Nephron (organoid): ENCODE data around the gene NFKBIE.

Source experiments
- H3K27ac Mint-ChIP-seq, 3 experiments: 2 replicates each; pipeline ENCODE4 v1.8.0; 2020; ENCODE audit warnings: mixed read lengths in 3 of 3, mild to moderate bottlenecking in 2 of 3, moderate library complexity in 1 of 3
- H3K27me3 Mint-ChIP-seq: 2 replicates; pipeline ENCODE4 v1.8.0; 2021; ENCODE audit warnings: low read depth, mild to moderate bottlenecking, moderate library complexity, mixed read lengths
- H3K36me3 Mint-ChIP-seq: 2 replicates; pipeline ENCODE4 v1.8.0; 2020; ENCODE audit warnings: low read depth, mixed read lengths
- H3K4me1 Mint-ChIP-seq: 2 replicates; pipeline ENCODE4 v1.8.0; 2020; ENCODE audit warnings: mixed read lengths
- H3K4me3 Mint-ChIP-seq, 3 experiments: 2 replicates each; pipeline ENCODE4 v1.8.0; 2020; ENCODE audit warnings: mild to moderate bottlenecking in 3 of 3, mixed read lengths in 3 of 3, moderate library complexity in 2 of 3
- H3K9me3 Mint-ChIP-seq: 2 replicates; pipeline ENCODE4 v1.8.0; 2020; ENCODE audit warnings: mixed read lengths
- CTCF ChIP-seq, 3 experiments: fragments of 200-600 bp; sonication (generic); IDR thresholded peaks; one replicate each; pipeline ENCODE4 v1.5.0; 2021; ENCODE audit warnings: antibody characterized with exemption in 3 of 3; ENCODE audit not compliant: unreplicated experiment in 3 of 3

The NFKBIE gene

DNA sequence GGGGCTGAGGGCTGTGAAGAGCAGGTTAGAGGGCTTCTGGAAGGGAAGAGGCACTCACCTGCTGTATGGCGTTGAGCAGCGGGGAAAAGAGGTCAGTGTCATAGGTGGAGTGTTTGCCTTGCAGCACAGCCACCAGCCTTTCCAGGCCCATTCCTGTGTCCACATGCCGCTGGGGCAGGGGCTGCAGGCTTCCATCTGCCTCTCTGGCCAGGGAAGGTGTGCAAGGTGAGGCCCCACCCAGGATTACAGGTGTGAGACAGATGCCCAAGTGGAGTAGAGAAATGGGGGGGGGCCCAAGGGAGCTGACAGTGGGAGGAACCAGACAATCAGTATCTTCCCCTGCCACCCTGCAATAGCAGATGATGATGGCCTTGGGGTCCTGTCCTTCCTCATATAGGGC lies 44.9 kb upstream of the NFKBIE start:
- H3K4me1 Mint-ChIP-seq, result peaks cover 8% of the 10 kb centered on the region
- TF ChIP-seq CTCF (IDR thresholded peaks at IDR 0.05; ENCODE audit: unreplicated experiment in 3 of 3), result no peak
- no peaks in the 10 kb centered on the region for H3K9me3 Mint-ChIP-seq
- H3K27ac Mint-ChIP-seq, result no peak overlapping the region
- H3K27me3 Mint-ChIP-seq, result no peaks in the 10 kb centered on the region
- peaks cover 45% of the 10 kb centered on the region for H3K36me3 Mint-ChIP-seq
- peak overlapping the region; percentile 63 to 98 (median 97) for H3K4me3 Mint-ChIP-seq

DNA sequence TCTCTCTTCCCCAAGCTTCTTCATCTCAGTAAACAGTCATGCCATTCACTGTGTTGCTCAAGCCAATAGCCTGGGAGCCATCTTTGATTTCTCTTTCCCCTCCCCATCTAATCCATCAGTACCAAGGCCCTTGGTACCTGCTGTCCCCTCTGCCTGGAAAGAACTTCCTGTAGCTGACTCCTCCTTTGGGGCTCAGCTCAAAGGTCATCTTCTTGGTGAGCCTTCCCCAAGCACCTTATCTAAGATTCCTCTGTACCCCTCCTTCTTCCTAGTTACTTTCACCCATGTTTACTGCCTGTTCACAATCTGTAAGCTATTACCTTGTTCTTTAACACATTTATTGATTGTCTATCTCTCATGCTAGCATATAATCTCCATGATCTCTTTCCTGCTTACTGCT lies 44.3 kb upstream of the NFKBIE start:
- no peak overlapping the region for H3K27ac Mint-ChIP-seq
- H3K36me3 Mint-ChIP-seq, result peaks cover 46% of the 10 kb centered on the region
- no peaks in the 10 kb centered on the region for H3K27me3 Mint-ChIP-seq
- no peak for TF ChIP-seq CTCF (IDR thresholded peaks at IDR 0.05; ENCODE audit: unreplicated experiment in 3 of 3)
- peaks cover 8% of the 10 kb centered on the region for H3K4me1 Mint-ChIP-seq
- no peaks in the 10 kb centered on the region for H3K9me3 Mint-ChIP-seq
- no peak overlapping the region for H3K4me3 Mint-ChIP-seq

DNA sequence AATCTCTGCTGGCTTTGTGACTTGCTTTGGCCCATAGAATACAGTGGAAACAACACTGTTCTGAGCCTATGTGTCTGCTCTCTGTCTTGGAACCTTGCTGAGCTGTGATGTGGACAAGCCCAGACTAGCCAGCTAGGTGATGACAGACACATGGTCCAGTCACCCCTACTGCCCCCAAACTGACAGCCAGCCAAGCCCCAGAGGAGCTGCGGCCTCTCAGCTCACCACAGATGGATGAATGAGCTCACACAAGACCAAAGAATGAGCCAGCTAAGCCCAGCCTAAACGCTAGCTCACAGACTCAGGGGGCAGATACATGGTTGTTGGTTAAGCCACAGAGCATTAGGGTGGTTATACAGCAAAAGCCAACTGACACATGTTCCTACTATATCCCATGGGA lies 43.7 kb upstream of the NFKBIE start:
- Mint-ChIP-seq H3K4me1 (peaks cover 8% of the 10 kb centered on the region), H3K27me3 (no peaks in the 10 kb centered on the region), H3K36me3 (peaks cover 46% of the 10 kb centered on the region), H3K9me3 (no peaks in the 10 kb centered on the region), H3K27ac (no peak overlapping the region), H3K4me3 (peak overlapping the region in 2 of 3 experiments; percentile 52 to 53)
- TF ChIP-seq CTCF (IDR thresholded peaks at IDR 0.05; ENCODE audit: unreplicated experiment in 3 of 3), result no peak

DNA sequence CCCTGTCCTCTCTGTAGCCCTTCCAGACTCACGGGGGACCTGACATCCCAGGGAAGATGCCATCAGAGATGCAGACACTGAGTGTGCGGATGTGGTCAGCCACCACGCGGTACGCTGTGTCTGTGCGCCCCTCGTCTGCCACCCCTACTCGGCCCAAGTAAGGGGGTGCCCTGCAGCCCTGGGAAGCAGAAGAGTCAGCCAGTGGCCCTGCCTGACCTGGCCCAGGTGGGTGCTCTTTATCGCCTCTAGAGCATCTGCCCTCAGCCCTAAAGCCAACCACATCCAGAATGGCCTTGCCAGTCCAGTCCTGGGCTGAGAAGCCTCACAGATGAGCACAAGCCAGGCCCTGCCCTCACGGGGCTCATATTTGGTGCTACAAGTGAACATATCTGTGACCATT lies 41.9 kb upstream of the NFKBIE start:
- Mint-ChIP-seq H3K27ac (no peak overlapping the region), H3K4me3 (no peak overlapping the region), H3K9me3 (no peaks in the 10 kb centered on the region), H3K36me3 (peaks cover 52% of the 10 kb centered on the region), H3K27me3 (no peaks in the 10 kb centered on the region), H3K4me1 (peaks cover 7% of the 10 kb centered on the region)
- TF ChIP-seq CTCF (IDR thresholded peaks at IDR 0.05; ENCODE audit: unreplicated experiment in 3 of 3), result no peak

DNA sequence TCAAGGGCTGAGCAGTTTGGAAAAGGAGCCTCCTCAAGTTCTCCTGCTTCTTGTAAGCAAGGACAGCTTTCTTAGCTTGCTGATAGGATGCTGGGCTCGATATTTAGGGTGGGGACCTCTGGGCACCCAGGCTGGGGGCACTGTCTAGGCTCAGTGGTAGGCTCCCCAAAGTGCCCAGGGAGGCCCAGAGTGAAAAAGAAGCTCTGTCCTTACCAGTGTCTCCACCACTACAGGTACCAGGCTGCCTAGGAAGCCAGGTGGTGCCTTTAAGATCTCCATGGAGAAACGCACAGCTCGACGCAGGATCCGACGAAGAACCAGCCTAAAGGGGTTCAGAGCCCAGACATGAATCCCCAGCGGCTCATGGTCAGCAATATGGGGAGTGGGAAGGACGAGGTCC lies 41.4 kb upstream of the NFKBIE start:
- Mint-ChIP-seq H3K4me1 (peaks cover 2% of the 10 kb centered on the region), H3K4me3 (no peak overlapping the region), H3K36me3 (peaks cover 56% of the 10 kb centered on the region), H3K9me3 (no peaks in the 10 kb centered on the region), H3K27me3 (no peaks in the 10 kb centered on the region), H3K27ac (no peak overlapping the region)
- no peak for TF ChIP-seq CTCF (IDR thresholded peaks at IDR 0.05; ENCODE audit: unreplicated experiment in 3 of 3)

GRCh38 chr6:44305200-44305725 lies 39.9 kb upstream of the NFKBIE start:
- no peak for TF ChIP-seq CTCF (IDR thresholded peaks at IDR 0.05; ENCODE audit: unreplicated experiment in 3 of 3)
- Mint-ChIP-seq H3K27ac (no peak overlapping the region), H3K27me3 (no peaks in the 10 kb centered on the region), H3K4me3 (no peak overlapping the region), H3K4me1 (no peaks in the 10 kb centered on the region), H3K36me3 (peaks cover 55% of the 10 kb centered on the region), H3K9me3 (no peaks in the 10 kb centered on the region)
